ENCODE results near the gene ZGPAT. TPM values are rescaled to one million over a fixed set of nuclear protein-coding genes. Genes with fewer than 3 reads are reported as not detected.
"Not testable (repeated sequence)": the region's sequence is repeated elsewhere in the genome, so short reads cannot be mapped to it uniquely, and the experiment has no call there.

ZGPAT gene
- total RNA-seq, 2 experiments from 2014 or later = 22.4 to 22.5 TPM

DNA sequence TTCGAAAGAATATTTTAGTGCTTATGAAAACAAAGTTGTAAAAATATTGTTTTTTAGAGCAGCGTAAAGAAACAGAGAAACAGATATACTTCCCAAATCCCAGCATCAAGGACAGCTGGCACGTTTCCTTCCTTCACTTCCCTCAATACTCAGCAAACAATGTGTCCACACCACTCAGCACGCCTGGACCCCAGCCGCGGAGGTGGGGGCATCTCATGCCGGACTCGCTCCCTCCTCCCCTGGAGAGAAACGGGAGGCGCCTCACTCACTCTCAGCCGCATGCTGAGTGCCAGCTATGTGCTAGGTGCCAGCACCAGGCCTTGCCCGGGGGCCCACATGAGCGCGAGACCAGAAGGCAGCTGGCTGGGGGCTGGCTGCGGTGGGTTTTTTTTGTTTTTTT is 66.5 kb downstream of the ZGPAT start:
- ChIA-PET CTCF (interaction anchor here (1.0 to 4.3 kb wide), 9 partner anchors 11 to 91 kb away, joined by 3 to 37 read pairs (median 5); partner anchors contain the start of genes ARFRP1, TPD52L2 and ZGPAT), POLR2A (no interaction called here)
- H3K27ac Mint-ChIP-seq = no peak overlapping the region
- no peaks in the 10 kb centered on the region for H3K36me3 Mint-ChIP-seq (ENCODE audit: low read depth)
- H3K9me3 Mint-ChIP-seq = no peaks in the 10 kb centered on the region
- no peak overlapping the region for H3K4me3 Mint-ChIP-seq
- ATAC-seq (no peak), DNase-seq (no peak)
- TF ChIP-seq, protein P1, sequence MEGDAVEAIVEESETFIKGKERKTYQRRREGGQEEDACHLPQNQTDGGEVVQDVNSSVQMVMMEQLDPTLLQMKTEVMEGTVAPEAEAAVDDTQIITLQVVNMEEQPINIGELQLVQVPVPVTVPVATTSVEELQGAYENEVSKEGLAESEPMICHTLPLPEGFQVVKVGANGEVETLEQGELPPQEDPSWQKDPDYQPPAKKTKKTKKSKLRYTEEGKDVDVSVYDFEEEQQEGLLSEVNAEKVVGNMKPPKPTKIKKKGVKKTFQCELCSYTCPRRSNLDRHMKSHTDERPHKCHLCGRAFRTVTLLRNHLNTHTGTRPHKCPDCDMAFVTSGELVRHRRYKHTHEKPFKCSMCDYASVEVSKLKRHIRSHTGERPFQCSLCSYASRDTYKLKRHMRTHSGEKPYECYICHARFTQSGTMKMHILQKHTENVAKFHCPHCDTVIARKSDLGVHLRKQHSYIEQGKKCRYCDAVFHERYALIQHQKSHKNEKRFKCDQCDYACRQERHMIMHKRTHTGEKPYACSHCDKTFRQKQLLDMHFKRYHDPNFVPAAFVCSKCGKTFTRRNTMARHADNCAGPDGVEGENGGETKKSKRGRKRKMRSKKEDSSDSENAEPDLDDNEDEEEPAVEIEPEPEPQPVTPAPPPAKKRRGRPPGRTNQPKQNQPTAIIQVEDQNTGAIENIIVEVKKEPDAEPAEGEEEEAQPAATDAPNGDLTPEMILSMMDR (IDR thresholded peaks at IDR 0.05) = no peak
- H3K4me1 Mint-ChIP-seq (ENCODE audit: low read depth) = peaks cover 2% of the 10 kb centered on the region
- intact Hi-C loops (cut with micrococcal nuclease) = no loop called here
- H3K27me3 Mint-ChIP-seq = no peaks in the 10 kb centered on the region

DNA sequence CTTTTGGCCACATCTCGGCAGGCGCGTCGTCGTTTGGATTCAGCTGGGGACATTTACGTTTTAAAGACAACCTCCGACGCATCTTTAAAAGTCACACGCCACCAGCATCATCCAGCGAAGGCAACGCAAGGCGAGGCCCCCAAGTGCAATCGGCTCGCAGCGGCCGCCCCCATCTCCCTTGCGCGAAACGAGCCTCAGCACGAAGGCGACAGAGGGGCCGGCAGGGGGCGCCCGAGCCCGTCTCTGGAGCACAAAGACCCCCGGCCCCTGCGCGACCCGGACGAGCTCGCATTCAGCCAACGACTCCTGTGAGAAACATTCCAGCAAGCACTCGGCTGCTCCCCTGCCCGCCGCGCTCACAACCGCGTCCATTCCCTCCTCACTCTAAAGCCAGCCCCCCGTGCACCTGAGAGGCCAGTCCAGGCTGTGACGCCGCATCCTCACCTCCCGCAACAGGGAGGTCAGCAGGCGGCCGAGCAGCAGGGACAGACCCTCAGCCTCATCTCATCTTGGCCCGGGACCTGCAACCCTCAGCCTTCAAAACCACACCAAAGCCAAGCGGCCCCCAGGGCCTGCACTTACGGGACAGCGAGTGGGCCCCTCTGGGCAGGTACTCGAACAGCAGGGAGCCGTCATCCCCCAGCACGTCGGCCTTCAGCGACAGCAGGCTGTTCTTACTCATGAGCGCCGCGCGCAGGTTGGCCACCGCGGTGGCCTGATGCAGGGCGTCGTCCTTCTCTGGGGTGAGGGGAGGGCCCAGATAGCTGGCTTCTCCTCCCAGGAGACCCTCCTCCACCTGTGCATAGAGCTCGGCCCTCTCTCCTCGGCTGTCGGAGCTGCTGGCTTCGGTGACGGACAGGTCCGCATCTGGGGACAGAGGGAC is 67.5 kb downstream of the ZGPAT start:
- Mint-ChIP-seq H3K9me3 (no peaks in the 10 kb centered on the region), H3K4me1 (ENCODE audit: low read depth) (peaks cover 4% of the 10 kb centered on the region), H3K4me3 (no peak overlapping the region), H3K36me3 (ENCODE audit: low read depth) (no peaks in the 10 kb centered on the region), H3K27me3 (no peaks in the 10 kb centered on the region), H3K27ac (no peak overlapping the region)
- ChIA-PET POLR2A (no interaction called here), CTCF (interaction anchor here (0.8 to 4.3 kb wide), 13 partner anchors 10 to 218 kb away, joined by 3 to 37 read pairs (median 4); partner anchors contain the start of genes ARFRP1, LIME1, TPD52L2 and ZGPAT)
- peak; percentile 61 for ATAC-seq
- TF ChIP-seq, protein P1 (IDR thresholded peaks at IDR 0.05) = peak; percentile 68
- peak; percentile 68 for DNase-seq
- intact Hi-C loops (cut with micrococcal nuclease) = no loop called here

DNA sequence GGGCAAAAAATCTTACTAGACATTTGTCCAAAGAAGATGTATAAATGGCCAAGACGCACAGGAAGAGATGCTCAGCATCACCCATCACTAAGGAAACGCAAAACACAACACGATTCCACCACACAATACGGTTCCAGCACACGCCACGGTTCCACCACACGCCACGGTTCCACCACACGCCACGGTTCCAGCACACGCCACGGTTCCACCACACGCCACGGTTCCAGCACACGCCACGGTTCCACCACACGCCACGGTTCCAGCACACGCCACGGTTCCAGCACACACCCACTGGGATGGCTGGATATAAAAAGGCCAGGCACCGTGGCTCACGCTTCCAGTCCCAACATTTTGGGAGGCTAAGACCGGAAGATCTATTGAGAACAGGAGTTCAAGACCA is 69.0 kb downstream of the ZGPAT start:
- DNase-seq; H3K9me3 Mint-ChIP-seq; H3K4me3 Mint-ChIP-seq; H3K27me3 Mint-ChIP-seq; ATAC-seq; H3K36me3 Mint-ChIP-seq (ENCODE audit: low read depth); CTCF ChIA-PET; H3K27ac Mint-ChIP-seq; intact Hi-C loops (cut with micrococcal nuclease); H3K4me1 Mint-ChIP-seq (ENCODE audit: low read depth); POLR2A ChIA-PET: not testable (repeated sequence)

DNA sequence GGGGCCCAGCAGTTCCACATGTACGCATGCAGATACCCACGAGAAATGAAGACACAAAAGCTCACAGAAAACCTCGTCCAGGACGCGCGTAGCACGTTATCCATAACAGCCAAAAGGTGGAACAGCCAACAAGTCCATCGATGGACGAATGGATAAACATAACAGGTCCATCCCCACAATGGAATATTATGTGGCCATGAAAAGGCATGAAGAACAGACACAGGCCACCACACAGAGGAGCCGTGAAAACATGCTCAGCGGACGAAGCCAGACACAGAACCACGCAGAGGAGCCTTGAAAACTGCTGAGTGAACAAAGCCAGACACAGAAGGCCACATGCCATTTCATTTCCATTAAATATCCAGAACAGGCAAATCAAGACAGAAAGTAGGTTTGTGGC is 69.8 kb downstream of the ZGPAT start:
- intact Hi-C loops (cut with micrococcal nuclease) = no loop called here
- H3K4me1 Mint-ChIP-seq (ENCODE audit: low read depth) = peaks cover 15% of the 10 kb centered on the region
- DNase-seq (no peak), ATAC-seq (no peak)
- CTCF ChIA-PET = no interaction called here
- no peaks in the 10 kb centered on the region for H3K36me3 Mint-ChIP-seq (ENCODE audit: low read depth)
- H3K27ac Mint-ChIP-seq = no peak overlapping the region
- no peaks in the 10 kb centered on the region for H3K9me3 Mint-ChIP-seq
- H3K27me3 Mint-ChIP-seq = no peaks in the 10 kb centered on the region
- H3K4me3 Mint-ChIP-seq = no peak overlapping the region
- POLR2A ChIA-PET = no interaction called here
- TF ChIP-seq, protein P1 (IDR thresholded peaks at IDR 0.05) = no peak

DNA sequence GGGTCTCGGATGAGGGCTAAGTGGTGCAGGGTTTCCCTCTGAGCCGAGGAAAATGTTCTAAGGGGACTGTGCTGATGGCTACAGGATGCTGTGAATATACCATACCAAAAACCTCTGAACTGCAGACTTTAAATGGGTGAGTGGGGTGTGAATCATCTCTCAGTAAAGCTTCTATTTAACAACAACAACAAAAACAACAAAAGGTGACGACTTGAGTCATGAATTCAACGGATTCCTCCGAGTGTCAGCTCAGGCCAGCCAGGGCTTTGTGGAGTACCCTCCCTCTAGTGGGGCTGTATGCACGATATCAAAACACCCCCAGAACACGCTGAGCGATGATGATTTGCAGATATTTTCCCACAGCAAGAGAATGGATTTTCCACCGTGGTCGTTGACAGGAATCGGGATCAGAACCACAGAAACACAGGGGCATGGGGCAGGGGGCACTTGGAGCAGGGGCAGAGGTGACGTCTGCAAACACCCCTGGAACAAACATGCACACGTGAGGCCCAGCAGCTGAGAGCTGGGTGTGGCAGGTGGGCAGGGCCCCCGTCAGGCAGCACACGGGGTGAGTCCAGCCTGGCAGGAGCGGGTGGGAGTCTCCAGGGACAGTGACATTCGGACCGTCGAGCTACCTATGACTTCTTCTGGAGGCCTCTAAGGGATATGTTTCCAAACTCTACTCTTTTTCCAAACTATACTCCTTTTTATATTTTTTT is 70.4 kb downstream of the ZGPAT start:
- H3K27ac Mint-ChIP-seq = no peak overlapping the region
- no peak overlapping the region for H3K4me3 Mint-ChIP-seq
- ChIA-PET CTCF (interaction anchor here (1.2 kb wide), 1 partner anchor 16 kb away, joined by 4 read pairs; no protein-coding TSS in a partner anchor), POLR2A (no interaction called here)
- H3K9me3 Mint-ChIP-seq = no peaks in the 10 kb centered on the region
- no peaks in the 10 kb centered on the region for H3K27me3 Mint-ChIP-seq
- H3K4me1 Mint-ChIP-seq (ENCODE audit: low read depth) = peaks cover 16% of the 10 kb centered on the region
- intact Hi-C loops (cut with micrococcal nuclease) = no loop called here
- ATAC-seq (no peak), DNase-seq (no peak)
- H3K36me3 Mint-ChIP-seq (ENCODE audit: low read depth) = no peaks in the 10 kb centered on the region
- TF ChIP-seq, protein P1 (IDR thresholded peaks at IDR 0.05) = no peak

Data from activated CD8-positive, alpha-beta T cell treated with anti-CD3 and anti-CD28 coated beads for 36 hours (primary cell).